ENCODE measurements around the gene NUDT1.

GRCh38 chr7:2274666-2275065 lies 32.6 kb downstream of the NUDT1 start:
- TF ChIP-seq POLR2A (IDR thresholded peaks at IDR 0.05; ENCODE audit: low read depth, low read length) (no peak), POLR2AphosphoS5 (IDR thresholded peaks at IDR 0.05; ENCODE audit: low read depth, low read length) (no peak), POU2F2 (IDR thresholded peaks at IDR 0.05; ENCODE audit: low read depth, low read length) (no peak), TAF1 (IDR thresholded peaks at IDR 0.05; ENCODE audit: low read depth, low read length) (no peak)

Data from GM12891 (cell line).